Chondrocyte (in vitro differentiated cells): ENCODE measurements around the gene NKX1-1. TPM values are rescaled to one million over a fixed set of nuclear protein-coding genes. Genes with fewer than 3 reads are reported as not detected.

Experiments used
- DNase-seq: peaks from one replicate; pipeline ENCODE4 v3.0.0; 2021; ENCODE audit warnings: mixed read lengths, low spot score
- H3K27ac Mint-ChIP-seq: one replicate; pipeline ENCODE4 v1.8.0; 2021; ENCODE audit warnings: mild to moderate bottlenecking, moderate library complexity, mixed read lengths; ENCODE audit not compliant: unreplicated experiment
- H3K27me3 Mint-ChIP-seq: 2 replicates; pipeline ENCODE4 v1.8.0; 2021; ENCODE audit warnings: low read depth, mixed read lengths
- H3K36me3 Mint-ChIP-seq: 2 replicates; pipeline ENCODE4 v1.8.0; 2021; ENCODE audit warnings: low read depth, mixed read lengths
- H3K4me1 Mint-ChIP-seq: 2 replicates; pipeline ENCODE4 v1.8.0; 2021; ENCODE audit warnings: low read depth, mild to moderate bottlenecking, mixed read lengths
- H3K4me3 Mint-ChIP-seq: one replicate; pipeline ENCODE4 v1.8.0; 2021; ENCODE audit warnings: mild to moderate bottlenecking, moderate library complexity, mixed read lengths; ENCODE audit not compliant: unreplicated experiment
- H3K9me3 Mint-ChIP-seq: 2 replicates; pipeline ENCODE4 v1.8.0; 2021; ENCODE audit warnings: low read depth, mixed read lengths
- total RNA-seq: library from RNA; stranded (reverse); gene quantifications from 3 replicates; pipeline ENCODE4 v1.2.1, GENCODE V29; 2021
- TF ChIP-seq, protein P1 (sequence below): fragments of 200-600 bp; sonication (generic); IDR thresholded peaks from 2 replicates; pipeline ENCODE4 v1.5.0; 2021; ENCODE audit warnings: antibody characterized with exemption, mild to moderate bottlenecking, moderate library complexity

NKX1-1 gene
- total RNA-seq, 1 donor from 2014 or later = not detected

GRCh38 chr4:1402021-1402515 lies 4.2 kb downstream of the NKX1-1 start:
- H3K9me3 Mint-ChIP-seq = peaks cover 2% of the 10 kb centered on the region
- H3K36me3 Mint-ChIP-seq = no peaks in the 10 kb centered on the region
- no peak overlapping the region for H3K27ac Mint-ChIP-seq
- H3K4me3 Mint-ChIP-seq = no peak overlapping the region
- TF ChIP-seq, protein P1, sequence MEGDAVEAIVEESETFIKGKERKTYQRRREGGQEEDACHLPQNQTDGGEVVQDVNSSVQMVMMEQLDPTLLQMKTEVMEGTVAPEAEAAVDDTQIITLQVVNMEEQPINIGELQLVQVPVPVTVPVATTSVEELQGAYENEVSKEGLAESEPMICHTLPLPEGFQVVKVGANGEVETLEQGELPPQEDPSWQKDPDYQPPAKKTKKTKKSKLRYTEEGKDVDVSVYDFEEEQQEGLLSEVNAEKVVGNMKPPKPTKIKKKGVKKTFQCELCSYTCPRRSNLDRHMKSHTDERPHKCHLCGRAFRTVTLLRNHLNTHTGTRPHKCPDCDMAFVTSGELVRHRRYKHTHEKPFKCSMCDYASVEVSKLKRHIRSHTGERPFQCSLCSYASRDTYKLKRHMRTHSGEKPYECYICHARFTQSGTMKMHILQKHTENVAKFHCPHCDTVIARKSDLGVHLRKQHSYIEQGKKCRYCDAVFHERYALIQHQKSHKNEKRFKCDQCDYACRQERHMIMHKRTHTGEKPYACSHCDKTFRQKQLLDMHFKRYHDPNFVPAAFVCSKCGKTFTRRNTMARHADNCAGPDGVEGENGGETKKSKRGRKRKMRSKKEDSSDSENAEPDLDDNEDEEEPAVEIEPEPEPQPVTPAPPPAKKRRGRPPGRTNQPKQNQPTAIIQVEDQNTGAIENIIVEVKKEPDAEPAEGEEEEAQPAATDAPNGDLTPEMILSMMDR = no peak
- no peaks in the 10 kb centered on the region for H3K4me1 Mint-ChIP-seq
- peak; percentile 90 for DNase-seq
- peaks cover 3% of the 10 kb centered on the region for H3K27me3 Mint-ChIP-seq

DNA sequence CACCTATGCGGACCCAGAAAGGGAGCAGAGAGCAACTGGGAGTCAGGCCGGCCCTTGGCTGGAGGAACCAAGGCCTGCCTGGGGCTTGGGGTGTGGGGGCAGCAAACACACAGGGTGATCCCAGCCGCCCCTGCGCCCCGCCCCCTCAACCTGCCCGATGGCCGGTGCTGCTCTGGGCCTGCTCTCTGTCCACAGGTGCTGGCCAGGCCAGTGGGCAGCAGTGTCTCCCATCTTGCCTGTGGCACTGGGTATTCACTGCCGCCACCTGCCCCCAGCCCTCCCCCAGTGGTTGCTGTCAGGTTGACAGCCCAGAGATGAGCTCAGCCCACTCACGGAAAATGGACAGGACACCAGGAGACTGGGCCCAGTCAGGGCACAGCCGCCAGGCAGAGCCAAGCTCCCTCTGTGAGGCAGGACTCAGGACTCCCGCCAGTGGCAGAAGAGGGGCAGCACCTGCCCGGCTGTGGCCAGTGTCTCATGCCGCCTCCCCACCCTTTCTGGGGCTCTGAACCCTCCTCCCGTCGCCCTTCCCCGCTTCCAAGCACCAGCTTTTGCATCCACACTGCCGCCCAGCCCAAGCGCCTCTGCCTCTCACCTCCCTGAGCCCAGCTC lies 4.7 kb downstream of the NKX1-1 start:
- DNase-seq = peak; percentile 85
- H3K27me3 Mint-ChIP-seq = peaks cover 3% of the 10 kb centered on the region
- no peak overlapping the region for H3K27ac Mint-ChIP-seq
- peaks cover 2% of the 10 kb centered on the region for H3K9me3 Mint-ChIP-seq
- no peaks in the 10 kb centered on the region for H3K4me1 Mint-ChIP-seq
- TF ChIP-seq, protein P1 = no peak
- no peak overlapping the region for H3K4me3 Mint-ChIP-seq
- peaks cover 1% of the 10 kb centered on the region for H3K36me3 Mint-ChIP-seq

- Mint-ChIP-seq H3K4me1 (no peaks in the 10 kb centered on the region), H3K9me3 (peaks cover 2% of the 10 kb centered on the region), H3K36me3 (peaks cover 1% of the 10 kb centered on the region), H3K27ac (no peak overlapping the region), H3K4me3 (no peak overlapping the region), H3K27me3 (peaks cover 3% of the 10 kb centered on the region)
- peak; percentile 69 for DNase-seq
- TF ChIP-seq, protein P1 = no peak
Observed at GRCh38 chr4:1400831-1401408, 5.3 kb downstream of the NKX1-1 start.

- H3K4me3 Mint-ChIP-seq = no peak overlapping the region
- H3K27me3 Mint-ChIP-seq = peaks cover 3% of the 10 kb centered on the region
- no peak overlapping the region for H3K27ac Mint-ChIP-seq
- H3K4me1 Mint-ChIP-seq = no peaks in the 10 kb centered on the region
- TF ChIP-seq, protein P1 = no peak
- H3K36me3 Mint-ChIP-seq = peaks cover 5% of the 10 kb centered on the region
- DNase-seq = peak; percentile 57
- peaks cover 5% of the 10 kb centered on the region for H3K9me3 Mint-ChIP-seq
Observed at GRCh38 chr4:1400191-1400805, 5.9 kb downstream of the NKX1-1 start.

- no peaks in the 10 kb centered on the region for H3K4me1 Mint-ChIP-seq
- no peak overlapping the region for H3K27ac Mint-ChIP-seq
- H3K9me3 Mint-ChIP-seq = peaks cover 5% of the 10 kb centered on the region
- peaks cover 5% of the 10 kb centered on the region for H3K36me3 Mint-ChIP-seq
- peak; percentile 51 for DNase-seq
- H3K27me3 Mint-ChIP-seq = peaks cover 3% of the 10 kb centered on the region
- TF ChIP-seq, protein P1 = no peak
- no peak overlapping the region for H3K4me3 Mint-ChIP-seq
Observed at GRCh38 chr4:1399508-1400190, 6.6 kb downstream of the NKX1-1 start.
